Activated CD8-positive, alpha-beta memory T cell treated with anti-CD3 and anti-CD28 coated beads for 36 hours (primary cell): ENCODE measurements around the gene CHI3L2. TPM values are rescaled to one million over a fixed set of nuclear protein-coding genes. Genes with fewer than 3 reads are reported as not detected.

Source experiments
- CTCF ChIA-PET: fragments of 350-600 bp; sonication (Branson Sonifier 250); formaldehyde crosslinking; loops from one replicate; lab custom pipeline; 2021; ENCODE audit warnings: antibody characterized with exemption; lab: Charles Lee
- POLR2A ChIA-PET: fragments of 350-600 bp; sonication (Branson Sonifier 250); formaldehyde crosslinking; loops from one replicate; lab custom pipeline; 2021; ENCODE audit warnings: antibody characterized with exemption; lab: Charles Lee
- total RNA-seq, 2 experiments: library from RNA; stranded (reverse); gene quantifications; one replicate each; pipeline ENCODE4 v1.2.3, GENCODE V29; 2021

CHI3L2 gene
- total RNA-seq, 2 experiments from 2014 or later: 2.1 to 2.6 TPM

GRCh38 chr1:111214074-111214801 lies 13.3 kb upstream of the CHI3L2 start:
- ChIA-PET CTCF (interaction anchor here (0.7 to 2.8 kb wide), 6 partner anchors 9 to 1451 kb away, joined by 4 to 12 read pairs (median 5); no protein-coding TSS in a partner anchor), POLR2A (interaction anchor here (0.6 to 10.1 kb wide), 4 partner anchors 11 to 553 kb away, joined by 3 to 154 read pairs (median 4); partner anchors contain the start of gene DENND2D)

- POLR2A ChIA-PET: interaction anchor here (1.1 to 10.1 kb wide), 4 partner anchors 10 to 21 kb away, joined by 3 to 154 read pairs (median 7); partner anchors contain the start of gene DENND2D
- CTCF ChIA-PET: interaction anchor here (0.7 to 7.3 kb wide), 6 partner anchors 8 to 1450 kb away, joined by 4 to 73 read pairs (median 7); partner anchors contain the start of gene DENND2D
Observed at GRCh38 chr1:111214884-111215283, 12.6 kb upstream of the CHI3L2 start.

GRCh38 chr1:111215285-111215684 lies 12.2 kb upstream of the CHI3L2 start:
- POLR2A ChIA-PET: interaction anchor here (0.6 to 10.1 kb wide), 5 partner anchors 10 to 517 kb away, joined by 3 to 154 read pairs (median 4); partner anchors contain the start of gene DENND2D
- CTCF ChIA-PET: interaction anchor here (0.7 to 7.3 kb wide), 5 partner anchors 8 to 1450 kb away, joined by 4 to 73 read pairs (median 8); partner anchors contain the start of gene DENND2D

GRCh38 chr1:111216751-111217150 lies 10.8 kb upstream of the CHI3L2 start:
- CTCF ChIA-PET: interaction anchor here (1.0 to 7.3 kb wide), 4 partner anchors 9 to 183 kb away, joined by 3 to 73 read pairs (median 4); partner anchors contain the start of gene DENND2D
- POLR2A ChIA-PET: interaction anchor here (1.6 to 10.1 kb wide), 2 partner anchors 16 to 77 kb away, joined by 4 to 154 read pairs; partner anchors contain the start of genes CEPT1, DENND2D and DRAM2

- ChIA-PET CTCF (interaction anchor here (1.0 to 7.3 kb wide), 4 partner anchors 9 to 182 kb away, joined by 3 to 73 read pairs (median 4); partner anchors contain the start of gene DENND2D), POLR2A (interaction anchor here (1.6 to 10.1 kb wide), 2 partner anchors 17 to 78 kb away, joined by 4 to 154 read pairs; partner anchors contain the start of genes CEPT1, DENND2D and DRAM2)
Observed at GRCh38 chr1:111217183-111217910, 10.2 kb upstream of the CHI3L2 start.

- POLR2A ChIA-PET: interaction anchor here (1.0 to 10.1 kb wide), 3 partner anchors 18 to 79 kb away, joined by 3 to 154 read pairs (median 4); partner anchors contain the start of genes CEPT1, DENND2D and DRAM2
- CTCF ChIA-PET: interaction anchor here (0.6 to 7.3 kb wide), 7 partner anchors 14 to 603 kb away, joined by 3 to 73 read pairs (median 3); partner anchors contain the start of genes CEPT1, DENND2D, DRAM2 and OVGP1
Observed at GRCh38 chr1:111218701-111219556, 8.6 kb upstream of the CHI3L2 start.

GRCh38 chr1:111219557-111220286 lies 7.8 kb upstream of the CHI3L2 start:
- CTCF ChIA-PET: interaction anchor here (0.7 to 7.3 kb wide), 5 partner anchors 16 to 80 kb away, joined by 3 to 73 read pairs (median 4); partner anchors contain the start of genes CEPT1, DENND2D and DRAM2
- POLR2A ChIA-PET: interaction anchor here (1.0 to 10.1 kb wide), 3 partner anchors 19 to 80 kb away, joined by 3 to 154 read pairs (median 4); partner anchors contain the start of genes CEPT1, DENND2D and DRAM2

GRCh38 chr1:111220302-111220890 lies 7.1 kb upstream of the CHI3L2 start:
- ChIA-PET CTCF (interaction anchor here (0.7 to 7.3 kb wide), 7 partner anchors 16 to 80 kb away, joined by 3 to 73 read pairs (median 4); partner anchors contain the start of genes CEPT1, DENND2D and DRAM2), POLR2A (interaction anchor here (0.6 to 10.1 kb wide), 3 partner anchors 12 to 74 kb away, joined by 4 to 154 read pairs (median 4); partner anchors contain the start of gene DENND2D)

- ChIA-PET POLR2A (interaction anchor here (0.7 to 10.1 kb wide), 2 partner anchors 21 to 402 kb away, joined by 16 to 154 read pairs; partner anchors contain the start of gene DENND2D), CTCF (interaction anchor here (0.7 to 7.3 kb wide), 6 partner anchors 8 to 71 kb away, joined by 3 to 73 read pairs (median 4); partner anchors contain the start of gene DENND2D)
Observed at GRCh38 chr1:111221276-111221632, 6.3 kb upstream of the CHI3L2 start.

- POLR2A ChIA-PET: interaction anchor here (0.7 to 10.1 kb wide), 2 partner anchors 21 to 401 kb away, joined by 16 to 154 read pairs; partner anchors contain the start of gene DENND2D
- CTCF ChIA-PET: interaction anchor here (0.7 to 7.3 kb wide), 5 partner anchors 7 to 179 kb away, joined by 3 to 73 read pairs (median 5); partner anchors contain the start of gene DENND2D
Observed at GRCh38 chr1:111221633-111222291, 5.8 kb upstream of the CHI3L2 start.

GRCh38 chr1:111222308-111223125 lies 5.0 kb upstream of the CHI3L2 start:
- ChIA-PET POLR2A (interaction anchor here (10.1 kb wide), 1 partner anchor 22 kb away, joined by 154 read pairs; the partner anchor contains the start of gene DENND2D), CTCF (interaction anchor here (0.6 to 3.0 kb wide), 15 partner anchors 8 to 390 kb away, joined by 3 to 22 read pairs (median 4); no protein-coding TSS in a partner anchor)

- POLR2A ChIA-PET: no interaction called here
Observed at GRCh38 chr1:111223126-111223685, 4.3 kb upstream of the CHI3L2 start.

GRCh38 chr1:111225091-111225490 lies 2.4 kb upstream of the CHI3L2 start:
- ChIA-PET POLR2A (interaction anchor here (1.4 kb wide), 1 partner anchor 10 kb away, joined by 4 read pairs; no protein-coding TSS in a partner anchor), CTCF (interaction anchor here (1.6 to 3.0 kb wide), 2 partner anchors 10 to 109 kb away, joined by 4 to 21 read pairs; no protein-coding TSS in a partner anchor)

More at GRCh38 chr1:111223126-111223685, 4.3 kb upstream of the CHI3L2 start:
- CTCF ChIA-PET: interaction anchor here (0.6 to 3.0 kb wide), 13 partner anchors 9 to 389 kb away, joined by 3 to 22 read pairs (median 4); no protein-coding TSS in a partner anchor
